Thyroid gland (tissue), 4 donors: ENCODE measurements around the gene PRR14. TPM values are rescaled to one million over a fixed set of nuclear protein-coding genes. Genes with fewer than 3 reads are reported as not detected.
A peak's percentile ranks its signal among the peaks of the same experiment; 100 is the strongest.

Experiments used
- DNase-seq, 2 donors: peaks; one replicate each; pipeline ENCODE4 v3.0.0-alpha.2; 2019
- H3K27ac ChIP-seq, 3 donors: fragments of 200-600 bp; sonication (generic); 1 replicate in 2 of 3; 2 replicates in 1 of 3; pipeline ENCODE4 v1.5.1; 2016 to 2019; ENCODE audit warnings: mild to moderate bottlenecking in 1 of 3, moderate library complexity in 1 of 3
- H3K27me3 ChIP-seq: fragments of 200-600 bp; sonication (generic); one replicate; pipeline ENCODE4 v1.5.1; 2019
- H3K36me3 ChIP-seq, 2 donors: fragments of 200-600 bp; sonication (generic); one replicate each; pipeline ENCODE4 v1.5.1; 2016 to 2019
- H3K4me1 ChIP-seq, 2 donors: fragments of 200-600 bp; sonication (generic); one replicate each; pipeline ENCODE4 v1.5.1; 2017 to 2019
- H3K4me3 ChIP-seq, 3 donors: fragments of 200-600 bp; sonication (generic); replicated peaks in 1 of 3; 1 replicate in 2 of 3; 2 replicates in 1 of 3; pipeline ENCODE4 v1.5.1; 2016; ENCODE audit warnings: mild to moderate bottlenecking in 1 of 3
- H3K9me3 ChIP-seq: fragments of 200-600 bp; sonication (generic); one replicate; pipeline ENCODE4 v1.5.1; 2017
- POLR2A ChIP-seq, 2 donors: fragments of 450-650 bp; IDR thresholded peaks; one replicate each; pipeline ENCODE4 v1.6.1; 2017; ENCODE audit warnings: antibody characterized with exemption in 2 of 2, mild to moderate bottlenecking in 2 of 2, moderate library complexity in 1 of 2
- WGBS, 2 donors: methylation state at CpG; one replicate each; pipeline ENCODE4 v1.1.5; 2017; 5-methylcytosine and 5-hydroxymethylcytosine counted together
- intact Hi-C: fragments of 100-400 bp; cut with DNase I; formaldehyde crosslinking; loops from one replicate; pipeline ENCODE4 v1.15.1; 2023
- total RNA-seq, 4 donors: library from RNA; depleted of rRNA; stranded (reverse); fragments of >200 nt; gene quantifications; one replicate each; pipeline ENCODE4 v1.2.3, GENCODE V29; 2016
- TF ChIP-seq, protein P1 (sequence below), 6 experiments: fragments of 200-600 bp in 3 of 6; fragments of 450-650 bp in 3 of 6; sonication (generic) in 3 of 6; IDR thresholded peaks; one replicate each; pipeline ENCODE4 v1.5.1; 2016 to 2019; ENCODE audit warnings: antibody characterized with exemption in 6 of 6, mild to moderate bottlenecking in 2 of 6, inconsistent platforms in 1 of 6, moderate library complexity in 1 of 6

PRR14 gene
- total RNA-seq, 4 donors from 2014 or later: 26.5 to 44.7 (median 34.7) TPM

GRCh38 chr16:30641378-30641982 is 9.3 kb upstream of the PRR14 start:
- TF ChIP-seq, protein P1, sequence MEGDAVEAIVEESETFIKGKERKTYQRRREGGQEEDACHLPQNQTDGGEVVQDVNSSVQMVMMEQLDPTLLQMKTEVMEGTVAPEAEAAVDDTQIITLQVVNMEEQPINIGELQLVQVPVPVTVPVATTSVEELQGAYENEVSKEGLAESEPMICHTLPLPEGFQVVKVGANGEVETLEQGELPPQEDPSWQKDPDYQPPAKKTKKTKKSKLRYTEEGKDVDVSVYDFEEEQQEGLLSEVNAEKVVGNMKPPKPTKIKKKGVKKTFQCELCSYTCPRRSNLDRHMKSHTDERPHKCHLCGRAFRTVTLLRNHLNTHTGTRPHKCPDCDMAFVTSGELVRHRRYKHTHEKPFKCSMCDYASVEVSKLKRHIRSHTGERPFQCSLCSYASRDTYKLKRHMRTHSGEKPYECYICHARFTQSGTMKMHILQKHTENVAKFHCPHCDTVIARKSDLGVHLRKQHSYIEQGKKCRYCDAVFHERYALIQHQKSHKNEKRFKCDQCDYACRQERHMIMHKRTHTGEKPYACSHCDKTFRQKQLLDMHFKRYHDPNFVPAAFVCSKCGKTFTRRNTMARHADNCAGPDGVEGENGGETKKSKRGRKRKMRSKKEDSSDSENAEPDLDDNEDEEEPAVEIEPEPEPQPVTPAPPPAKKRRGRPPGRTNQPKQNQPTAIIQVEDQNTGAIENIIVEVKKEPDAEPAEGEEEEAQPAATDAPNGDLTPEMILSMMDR (IDR thresholded peaks at IDR 0.05): no peak
- TF ChIP-seq POLR2A (IDR thresholded peaks at IDR 0.05): no peak
- Histone ChIP-seq H3K4me1 (no peaks in the 10 kb centered on the region), H3K9me3 (no peaks in the 10 kb centered on the region), H3K36me3 (no peaks in the 10 kb centered on the region), H3K4me3 (no peak overlapping the region), H3K27ac (no peak overlapping the region), H3K27me3 (no peaks in the 10 kb centered on the region)
- 79 to 80% methylated on average over 3 of the region's 3 CpGs for WGBS, 2 donors
- intact Hi-C loops: no loop called here
- no peak for DNase-seq

DNA sequence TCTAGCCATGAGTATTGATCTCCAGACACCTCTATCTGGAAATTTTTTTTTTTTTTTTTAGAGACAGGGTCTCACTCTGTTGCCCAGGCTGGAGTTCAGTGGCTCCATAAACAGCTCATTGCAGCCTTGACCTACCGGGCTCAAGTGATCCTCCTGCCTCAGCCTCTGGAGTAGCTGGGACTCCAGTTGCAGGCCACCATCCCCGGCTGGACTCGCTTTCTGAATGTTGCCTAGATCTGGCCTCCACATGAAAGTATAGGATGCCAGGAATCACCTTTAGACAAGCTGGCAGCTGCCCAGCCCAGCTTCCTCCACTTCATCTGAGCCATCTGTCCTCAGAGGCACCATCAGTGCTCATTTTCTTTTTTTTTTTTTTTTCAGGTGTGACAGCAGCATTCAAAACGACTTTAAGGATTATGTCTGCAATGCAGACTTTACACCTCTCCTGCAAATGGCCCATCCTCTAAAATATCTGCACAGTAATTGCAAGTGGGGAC is 6.4 kb upstream of the PRR14 start:
- H3K27ac ChIP-seq: no peak overlapping the region
- no peak for DNase-seq
- no peaks in the 10 kb centered on the region for H3K36me3 ChIP-seq
- H3K4me1 ChIP-seq: no peaks in the 10 kb centered on the region
- intact Hi-C loops: no loop called here
- no peak overlapping the region for H3K4me3 ChIP-seq
- H3K9me3 ChIP-seq: no peaks in the 10 kb centered on the region
- WGBS, 2 donors: 65 to 75% methylated on average over 4 of the region's 4 CpGs
- H3K27me3 ChIP-seq: no peaks in the 10 kb centered on the region
- no peak for TF ChIP-seq POLR2A (IDR thresholded peaks at IDR 0.05)
- TF ChIP-seq, protein P1 (IDR thresholded peaks at IDR 0.05): no peak

DNA sequence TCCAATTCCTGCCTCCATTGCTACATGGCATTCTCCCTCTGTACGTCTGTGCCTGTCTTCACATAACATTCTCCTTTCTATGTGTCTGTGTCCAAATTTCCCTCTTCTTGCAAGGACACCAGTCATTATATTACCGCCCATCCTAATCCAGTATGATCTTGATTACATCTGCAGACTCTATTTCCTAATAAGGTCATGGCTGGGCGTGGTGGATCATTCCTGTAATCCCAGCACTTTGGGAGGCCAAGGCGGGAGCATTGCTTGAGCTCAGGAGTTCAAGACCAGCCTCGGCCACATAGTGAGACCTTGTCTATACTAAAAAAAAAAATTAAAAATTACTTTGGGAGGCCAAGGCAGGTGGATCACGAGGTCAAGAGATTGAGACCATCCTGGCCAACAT is 5.0 kb upstream of the PRR14 start:
- TF ChIP-seq POLR2A (IDR thresholded peaks at IDR 0.05): no peak
- TF ChIP-seq, protein P1 (IDR thresholded peaks at IDR 0.05): no peak
- Histone ChIP-seq H3K27me3 (no peaks in the 10 kb centered on the region), H3K4me1 (peaks cover 3 to 6% of the 10 kb centered on the region in 2 donors), H3K9me3 (no peaks in the 10 kb centered on the region), H3K36me3 (no peaks in the 10 kb centered on the region), H3K4me3 (no peak overlapping the region), H3K27ac (no peak overlapping the region)
- DNase-seq: no peak
- 69 to 70% methylated on average over 6 of the region's 6 CpGs for WGBS, 2 donors
- intact Hi-C loops: no loop called here

GRCh38 chr16:30647274-30647571 is 3.5 kb upstream of the PRR14 start:
- no peak overlapping the region for H3K27ac ChIP-seq
- no peaks in the 10 kb centered on the region for H3K9me3 ChIP-seq
- peaks cover 11% of the 10 kb centered on the region in 2 donors for H3K4me1 ChIP-seq
- TF ChIP-seq, protein P1 (IDR thresholded peaks at IDR 0.05): no peak
- TF ChIP-seq POLR2A (IDR thresholded peaks at IDR 0.05): no peak
- no peaks in the 10 kb centered on the region for H3K36me3 ChIP-seq
- no peaks in the 10 kb centered on the region for H3K27me3 ChIP-seq
- DNase-seq: no peak
- H3K4me3 ChIP-seq: no peak overlapping the region
- intact Hi-C loops: no loop called here
- WGBS, 2 donors: 73 to 75% methylated on average over 1 of the region's 1 CpG

GRCh38 chr16:30649725-30650368 is 913 bp upstream of the PRR14 start:
- peak in 1 of 2 donors; percentile 16 for DNase-seq
- intact Hi-C loops: no loop called here
- Histone ChIP-seq H3K36me3 (peaks cover 18 to 21% of the 10 kb centered on the region in 2 donors), H3K4me1 (peaks cover 14% of the 10 kb centered on the region in 2 donors), H3K27ac (peak overlapping the region; percentile 75 to 94 (median 88)), H3K27me3 (no peaks in the 10 kb centered on the region), H3K9me3 (no peaks in the 10 kb centered on the region), H3K4me3 (peak overlapping the region; percentile 16 to 53 (median 39))
- WGBS, 2 donors: 13 to 23% methylated on average over 18 to 21 of the region's 22 CpGs
- TF ChIP-seq POLR2A (IDR thresholded peaks at IDR 0.05): no peak
- TF ChIP-seq, protein P1 (IDR thresholded peaks at IDR 0.05): no peak
